HUES6 (cell line): ENCODE data around the gene COL6A5.
"Not testable (repeated sequence)": the region's sequence is repeated elsewhere in the genome, so short reads cannot be mapped to it uniquely, and the experiment has no call there.

Experiments used
- H3K27ac ChIP-seq: 2 replicates; pipeline ENCODE4 v1.7.0; 2013; ENCODE audit warnings: low read depth, mild to moderate bottlenecking, low read length, inconsistent platforms
- H3K27me3 ChIP-seq: 2 replicates; pipeline ENCODE4 v1.6.1; 2013; ENCODE audit warnings: low read length; ENCODE audit not compliant: control insufficient read depth, insufficient read depth
- H3K36me3 ChIP-seq: 2 replicates; pipeline ENCODE4 v1.6.1; 2013; ENCODE audit warnings: low read length; ENCODE audit not compliant: control insufficient read depth, insufficient read depth
- H3K4me1 ChIP-seq: 2 replicates; pipeline ENCODE4 v1.6.1; 2013; ENCODE audit warnings: low read length; ENCODE audit not compliant: control insufficient read depth, insufficient read depth
- H3K4me3 ChIP-seq: 2 replicates; pipeline ENCODE4 v1.5.1; 2013; ENCODE audit warnings: low read depth, low read length
- H3K9ac ChIP-seq: one replicate; pipeline ENCODE4 v1.6.1; 2013; ENCODE audit warnings: mild to moderate bottlenecking, low read length
- H3K9me3 ChIP-seq: 2 replicates; pipeline ENCODE4 v1.6.1; 2013; ENCODE audit warnings: low read depth, low read length; ENCODE audit not compliant: control insufficient read depth, insufficient read depth

COL6A5 gene

DNA sequence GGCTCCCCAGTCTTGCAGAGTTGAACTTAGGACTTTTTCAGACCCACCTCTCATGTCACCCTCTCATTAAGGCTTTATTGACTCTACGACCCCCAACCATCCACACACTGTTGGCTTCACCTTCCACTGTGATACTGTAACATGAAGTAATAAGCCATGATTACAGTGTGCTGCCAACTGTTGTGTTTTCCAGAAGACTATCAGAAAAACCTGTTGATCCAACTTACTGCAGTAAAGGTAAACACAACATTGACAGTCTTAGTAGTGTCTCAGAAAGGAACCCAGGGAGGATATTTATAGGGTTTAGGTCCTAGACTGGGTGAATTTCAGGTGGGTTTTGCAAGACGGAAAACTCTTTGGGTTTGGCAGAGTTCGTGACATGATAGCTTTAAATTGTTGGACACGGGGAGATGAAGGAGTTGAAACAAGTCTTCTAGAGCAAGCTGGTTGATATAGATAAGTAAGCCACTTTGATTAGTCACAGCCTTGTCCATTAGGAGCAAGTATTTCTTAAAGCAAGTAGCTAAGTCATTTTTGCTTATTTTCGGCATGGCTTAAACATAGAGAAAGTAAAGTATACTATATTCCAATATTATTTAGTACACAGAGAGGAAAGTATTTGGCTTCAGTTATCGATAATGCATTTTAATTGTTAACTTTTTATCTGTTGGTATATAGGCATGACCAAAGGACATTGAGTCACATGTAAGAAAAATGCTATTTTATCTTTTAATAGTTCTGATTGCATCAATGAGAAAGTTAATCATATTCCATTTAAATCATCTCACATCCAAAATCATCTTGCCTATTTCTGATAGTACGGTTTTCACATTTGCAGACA lies 2.4 kb upstream of the COL6A5 start:
- Histone ChIP-seq H3K4me1 (peaks cover 5% of the 10 kb centered on the region), H3K9ac (no peak overlapping the region), H3K4me3 (no peak overlapping the region), H3K9me3 (peaks cover 7% of the 10 kb centered on the region; the same call in 1 of the 2 replicates), H3K27me3 (peaks cover 40% of the 10 kb centered on the region), H3K27ac (no peak overlapping the region), H3K36me3 (no peaks in the 10 kb centered on the region)

DNA sequence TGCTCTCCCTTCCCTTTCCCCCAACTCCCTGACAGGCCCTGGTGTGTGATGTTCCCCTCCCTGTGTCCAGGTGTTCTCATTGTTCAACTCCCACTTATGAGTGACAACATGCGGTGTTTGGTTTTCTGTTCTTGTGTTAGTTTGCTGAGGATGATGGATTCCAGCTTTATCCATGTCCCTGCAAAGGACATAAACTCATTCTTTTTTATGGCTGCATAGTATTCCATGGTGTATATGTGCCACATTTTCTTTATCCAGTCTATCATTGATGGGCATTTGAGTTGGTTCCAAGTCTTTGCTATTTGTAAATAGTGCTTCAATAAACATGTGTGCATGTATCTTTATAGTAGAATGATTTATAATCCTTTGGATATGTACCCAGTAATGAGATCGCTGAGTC lies 2.8 kb downstream of the COL6A5 start:
- H3K27me3 ChIP-seq: peaks cover 40% of the 10 kb centered on the region
- H3K27ac ChIP-seq, H3K36me3 ChIP-seq, H3K9me3 ChIP-seq, H3K4me1 ChIP-seq, H3K4me3 ChIP-seq, H3K9ac ChIP-seq: not testable (repeated sequence)

DNA sequence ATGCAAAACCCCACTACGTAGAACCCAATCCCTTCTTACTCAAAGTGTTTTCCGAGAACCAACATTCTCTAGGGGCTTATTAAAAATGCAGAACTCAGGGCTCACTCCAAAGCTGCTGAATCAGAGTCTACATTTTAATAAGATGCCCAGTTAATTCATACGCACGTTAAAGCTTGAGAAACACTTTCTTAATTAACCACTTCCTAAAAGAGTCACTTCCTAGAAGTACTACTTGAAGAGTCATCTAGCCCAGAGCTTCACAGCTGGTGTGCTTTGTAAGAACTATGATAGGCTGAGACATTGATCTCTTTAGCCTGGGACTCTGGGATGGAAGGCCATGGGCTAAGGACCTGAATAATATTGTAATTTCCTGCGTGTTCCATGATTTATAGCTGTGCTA lies 9.0 kb downstream of the COL6A5 start:
- Histone ChIP-seq H3K36me3 (no peaks in the 10 kb centered on the region), H3K27ac (no peak overlapping the region), H3K4me3 (no peak overlapping the region), H3K9me3 (no peaks in the 10 kb centered on the region), H3K4me1 (no peaks in the 10 kb centered on the region), H3K27me3 (no peaks in the 10 kb centered on the region), H3K9ac (no peak overlapping the region)

DNA sequence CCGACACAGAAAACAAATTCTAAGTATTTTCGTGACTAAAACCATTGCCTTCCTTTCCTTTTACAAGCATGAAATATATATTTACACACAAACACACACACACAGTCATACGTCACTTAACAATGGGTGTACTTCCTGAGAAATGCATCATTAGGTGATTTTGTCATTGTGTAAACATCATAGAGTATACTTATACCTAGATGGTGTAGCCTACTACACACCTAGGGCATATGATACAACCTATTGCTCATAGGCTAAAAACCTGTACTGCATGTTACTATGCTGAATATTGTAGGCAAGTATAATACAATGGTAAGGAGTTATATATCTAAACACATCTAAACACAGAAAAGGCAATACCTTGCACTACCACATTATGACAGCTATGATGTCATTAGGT lies 28.6 kb downstream of the COL6A5 start:
- H3K4me3 ChIP-seq: no peak overlapping the region
- H3K36me3 ChIP-seq: no peaks in the 10 kb centered on the region
- no peak overlapping the region for H3K27ac ChIP-seq

DNA sequence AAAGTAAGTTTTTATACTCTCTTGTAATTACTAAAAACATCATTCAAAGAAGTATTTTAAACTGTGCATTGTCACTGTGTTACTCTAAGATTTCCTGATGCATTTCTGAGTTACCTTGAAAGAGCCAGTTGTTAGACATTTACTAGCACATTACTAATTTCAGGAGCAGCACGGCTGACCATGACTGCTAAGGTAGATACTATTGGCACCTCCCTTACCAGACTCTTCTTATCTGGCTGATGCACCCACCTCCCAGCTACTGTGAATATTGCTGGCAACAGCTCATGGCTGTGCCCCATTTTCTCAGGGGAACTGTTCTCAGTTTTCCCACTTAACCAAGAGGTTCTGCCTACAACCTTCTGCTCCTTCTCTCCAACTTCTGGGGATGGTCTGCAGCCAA lies 29.4 kb downstream of the COL6A5 start:
- Histone ChIP-seq H3K36me3 (no peaks in the 10 kb centered on the region), H3K4me3 (no peak overlapping the region), H3K9ac (no peak overlapping the region), H3K4me1 (no peaks in the 10 kb centered on the region), H3K9me3 (0 out of 2 replicates have a peak, but pooled peaks cover 3% of the 10 kb centered on the region), H3K27ac (no peak overlapping the region), H3K27me3 (no peaks in the 10 kb centered on the region)

More for the DNA sequence above, 28.6 kb downstream of the COL6A5 start:
- H3K9ac ChIP-seq: no peak overlapping the region
- H3K9me3 ChIP-seq: 0 out of 2 replicates have a peak, but pooled peaks cover 3% of the 10 kb centered on the region
- no peaks in the 10 kb centered on the region for H3K4me1 ChIP-seq
- H3K27me3 ChIP-seq: no peaks in the 10 kb centered on the region

DNA sequence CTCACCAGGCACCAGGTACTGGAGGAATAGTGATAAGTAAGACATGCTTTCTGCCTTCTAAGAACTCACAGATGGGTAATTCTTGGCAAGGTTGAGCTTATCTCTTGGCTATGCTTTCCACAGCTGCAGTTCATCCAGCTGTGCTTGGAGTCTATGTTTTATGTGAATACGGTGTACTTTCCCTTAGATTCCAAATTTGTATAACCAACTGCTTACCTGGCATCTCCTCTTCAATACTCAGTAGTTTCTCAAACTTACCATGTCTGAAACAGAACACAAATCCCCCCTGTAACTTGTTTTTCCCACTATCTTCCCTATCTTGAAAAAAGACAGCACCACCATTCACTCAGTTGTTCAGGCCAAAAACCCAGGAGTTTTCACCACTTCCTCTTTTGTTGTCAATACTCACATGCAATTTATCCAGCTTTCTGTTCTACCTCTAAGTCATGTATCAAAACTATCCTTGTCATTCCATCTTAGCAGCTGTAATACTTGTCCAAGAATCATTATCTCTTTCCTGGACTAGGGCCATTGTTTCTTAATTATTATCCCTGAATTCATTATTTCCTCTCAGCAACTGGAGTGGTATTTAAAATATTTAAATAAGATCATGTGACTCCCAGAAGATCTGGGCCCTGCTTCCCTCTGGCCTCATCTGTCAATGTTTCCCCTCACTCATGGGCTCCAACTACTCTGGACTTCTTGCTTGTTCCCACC lies 32.6 kb downstream of the COL6A5 start:
- no peak overlapping the region for H3K27ac ChIP-seq
- H3K36me3 ChIP-seq: no peaks in the 10 kb centered on the region
- no peaks in the 10 kb centered on the region for H3K27me3 ChIP-seq
- no peaks in the 10 kb centered on the region for H3K9me3 ChIP-seq
- H3K4me1 ChIP-seq: no peaks in the 10 kb centered on the region
- H3K9ac ChIP-seq: no peak overlapping the region
- no peak overlapping the region for H3K4me3 ChIP-seq

DNA sequence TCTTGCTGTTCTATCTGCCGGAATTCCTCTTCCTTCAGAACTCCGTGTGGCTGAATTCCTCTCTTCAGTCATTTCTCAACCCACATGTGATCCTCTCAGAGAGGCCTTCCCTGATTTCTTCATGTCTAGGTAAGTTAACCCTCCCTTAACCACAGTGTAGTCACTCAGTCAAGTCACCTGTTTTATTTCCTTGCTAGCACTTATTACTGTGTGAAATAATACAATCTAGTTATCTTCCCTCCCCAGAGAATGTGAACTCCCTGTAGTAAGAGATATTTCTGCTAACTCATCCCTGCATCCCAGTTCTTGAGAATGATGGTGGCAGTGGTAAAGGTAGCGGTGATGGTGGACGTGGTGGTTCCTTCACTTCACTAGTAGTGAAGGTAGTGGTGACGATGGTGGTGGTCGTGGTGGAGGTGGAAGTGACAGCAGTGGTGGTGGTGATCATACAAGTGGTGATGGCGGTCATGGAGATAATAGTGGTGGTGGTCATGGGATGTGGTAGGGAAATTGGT lies 33.3 kb downstream of the COL6A5 start:
- H3K4me1 ChIP-seq: no peaks in the 10 kb centered on the region
- no peaks in the 10 kb centered on the region for H3K36me3 ChIP-seq
- H3K27me3 ChIP-seq: no peaks in the 10 kb centered on the region
- no peak overlapping the region for H3K9ac ChIP-seq
- H3K9me3 ChIP-seq: no peaks in the 10 kb centered on the region
- no peak overlapping the region for H3K27ac ChIP-seq
- no peak overlapping the region for H3K4me3 ChIP-seq

DNA sequence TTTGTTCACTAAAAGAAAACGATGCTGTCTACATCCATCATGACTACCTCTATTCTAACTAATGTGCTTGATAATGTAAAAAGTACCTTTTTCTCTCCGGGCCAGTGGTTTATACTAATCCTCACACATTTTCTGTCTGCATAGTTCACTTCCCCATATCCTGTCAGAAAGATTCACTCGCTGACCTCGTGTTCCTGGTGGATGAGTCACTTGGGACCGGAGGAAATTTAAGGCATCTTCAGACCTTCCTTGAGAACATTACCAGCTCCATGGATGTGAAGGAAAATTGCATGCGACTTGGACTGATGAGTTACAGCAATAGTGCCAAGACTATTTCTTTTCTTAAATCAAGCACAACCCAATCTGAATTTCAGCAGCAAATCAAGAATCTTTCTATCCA lies 33.8 kb downstream of the COL6A5 start:
- H3K36me3 ChIP-seq: no peaks in the 10 kb centered on the region
- H3K9ac ChIP-seq: no peak overlapping the region
- no peaks in the 10 kb centered on the region for H3K27me3 ChIP-seq
- no peaks in the 10 kb centered on the region for H3K4me1 ChIP-seq
- no peak overlapping the region for H3K27ac ChIP-seq
- H3K9me3 ChIP-seq: no peaks in the 10 kb centered on the region
- no peak overlapping the region for H3K4me3 ChIP-seq

DNA sequence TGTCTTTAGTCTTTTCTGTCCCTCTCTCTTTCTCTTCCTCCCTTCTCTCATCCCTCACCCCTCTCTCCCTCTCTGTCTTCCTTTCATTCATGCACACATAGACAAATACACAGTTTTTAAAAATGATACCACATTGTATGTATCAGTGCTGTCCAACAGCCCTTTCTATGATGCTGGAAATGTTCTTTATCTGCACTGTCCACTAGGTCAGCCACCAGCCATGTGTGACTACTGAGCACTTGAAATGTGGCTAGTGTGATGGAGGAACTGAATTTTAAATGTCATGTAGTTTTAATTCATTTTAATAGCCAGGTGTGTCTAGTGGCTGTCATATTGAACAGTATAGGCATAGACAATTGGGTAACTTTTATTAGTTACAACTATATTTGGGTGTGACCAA lies 34.9 kb downstream of the COL6A5 start:
- Histone ChIP-seq H3K27ac (no peak overlapping the region), H3K36me3 (no peaks in the 10 kb centered on the region), H3K4me3 (no peak overlapping the region)

DNA sequence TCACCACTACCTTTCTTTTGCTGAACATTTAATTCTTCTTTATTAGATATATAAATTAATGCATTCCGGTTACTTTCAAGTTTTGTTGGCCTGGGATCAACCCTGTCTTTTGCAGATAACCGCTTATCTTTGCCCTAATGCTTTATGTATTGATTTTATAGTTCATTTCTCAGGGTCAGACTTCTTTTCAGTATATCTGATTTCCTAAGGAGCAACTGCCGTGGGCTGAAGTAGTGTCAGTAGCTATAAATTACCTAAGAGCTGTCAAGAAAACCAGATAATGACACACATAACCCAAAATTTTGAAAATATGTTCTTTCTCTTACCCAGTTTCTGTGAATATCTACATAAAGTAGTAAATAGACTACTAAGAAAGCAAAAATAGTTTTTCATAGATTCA lies 38.0 kb downstream of the COL6A5 start:
- no peaks in the 10 kb centered on the region for H3K27me3 ChIP-seq
- no peak overlapping the region for H3K4me3 ChIP-seq
- no peaks in the 10 kb centered on the region for H3K36me3 ChIP-seq
- H3K27ac ChIP-seq: no peak overlapping the region
- H3K9ac ChIP-seq: no peak overlapping the region
- no peaks in the 10 kb centered on the region for H3K4me1 ChIP-seq
- no peaks in the 10 kb centered on the region for H3K9me3 ChIP-seq

More for the DNA sequence above, 34.9 kb downstream of the COL6A5 start:
- H3K4me1 ChIP-seq: no peaks in the 10 kb centered on the region
- H3K9me3 ChIP-seq: no peaks in the 10 kb centered on the region
- H3K27me3 ChIP-seq: no peaks in the 10 kb centered on the region
- no peak overlapping the region for H3K9ac ChIP-seq

DNA sequence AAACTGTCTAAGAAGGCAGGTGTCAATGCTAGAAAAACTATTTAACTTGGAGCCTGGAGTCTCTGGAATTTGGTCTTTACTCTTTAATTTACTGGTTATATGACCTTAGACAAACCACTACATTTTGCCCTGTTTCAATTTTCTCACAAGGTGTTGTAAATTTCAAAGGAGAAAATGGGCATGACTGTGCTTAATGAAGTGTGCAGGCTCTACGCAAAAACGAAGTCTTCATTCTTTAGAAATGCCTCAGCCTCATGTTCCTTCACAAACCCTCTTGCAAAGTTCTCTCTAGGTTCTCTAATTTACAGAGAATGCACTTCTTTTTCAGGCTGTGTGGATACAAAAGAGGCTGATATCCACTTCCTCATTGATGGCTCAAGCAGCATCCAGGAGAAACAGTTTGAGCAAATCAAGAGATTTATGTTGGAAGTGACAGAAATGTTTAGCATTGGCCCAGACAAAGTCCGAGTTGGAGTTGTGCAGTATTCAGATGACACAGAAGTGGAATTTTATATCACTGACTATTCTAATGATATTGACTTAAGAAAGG lies 39.1 kb downstream of the COL6A5 start:
- no peaks in the 10 kb centered on the region for H3K36me3 ChIP-seq
- no peak overlapping the region for H3K27ac ChIP-seq
- H3K9me3 ChIP-seq: no peaks in the 10 kb centered on the region
- no peaks in the 10 kb centered on the region for H3K27me3 ChIP-seq
- no peak overlapping the region for H3K4me3 ChIP-seq
- no peak overlapping the region for H3K9ac ChIP-seq
- H3K4me1 ChIP-seq: no peaks in the 10 kb centered on the region
